ENCODE measurements around the gene BAZ1B. TPM values are rescaled to one million over a fixed set of nuclear protein-coding genes. Genes with fewer than 3 reads are reported as not detected.

Gene BAZ1B
- total RNA-seq, 1 experiment from 2014 or later, result 107 TPM

DNA sequence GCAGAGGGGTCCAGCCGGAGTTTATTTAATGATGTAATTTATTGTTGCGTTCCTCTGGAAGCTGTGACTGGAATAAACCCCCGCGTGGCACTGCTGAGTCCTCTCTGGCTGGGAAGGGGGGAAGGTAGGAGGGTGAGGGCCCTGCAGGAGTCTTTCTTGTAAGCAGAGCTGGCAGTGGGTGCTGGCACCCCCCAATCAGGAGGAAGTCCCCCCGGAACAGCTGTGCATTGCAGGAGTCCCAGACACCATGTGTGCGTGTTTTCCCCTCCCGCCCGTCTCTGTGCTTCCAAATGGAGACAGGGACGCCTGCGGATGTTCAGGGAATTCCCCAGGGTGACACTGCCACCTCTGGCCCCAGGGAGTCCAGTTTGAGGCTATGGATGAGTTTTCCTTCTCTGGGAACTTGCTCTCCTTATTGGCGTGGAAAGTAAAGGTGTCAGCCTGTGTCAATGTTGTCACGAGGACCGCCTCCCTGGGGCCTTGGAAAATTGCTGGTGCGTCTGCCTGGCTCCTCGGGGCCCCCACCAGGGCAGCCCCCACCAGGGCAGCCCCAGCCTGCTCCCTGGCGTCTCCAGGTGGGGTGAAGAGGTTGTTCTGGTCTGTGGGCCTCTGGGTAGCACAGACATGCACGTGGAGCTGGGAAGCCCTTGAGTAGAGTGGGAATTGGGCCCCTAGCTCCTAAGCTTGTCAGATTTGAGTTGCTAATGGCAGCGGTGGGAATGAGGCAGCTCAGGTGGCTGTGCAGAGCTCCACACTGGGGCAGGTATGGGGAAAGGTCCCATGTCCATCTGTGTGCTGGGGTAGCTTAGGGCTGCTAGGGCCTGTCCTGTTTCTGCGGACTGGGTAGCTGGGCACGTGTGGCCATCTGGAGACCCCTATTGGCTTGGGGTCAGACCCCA lies 85.8 kb downstream of the BAZ1B start:
- intact Hi-C loops (cut with micrococcal nuclease; ENCODE audit: unreplicated experiment), result loop anchor here (5.0 kb wide), 1 partner anchor 114 kb away; no protein-coding TSS in a partner anchor
- H3K36me3 ChIP-seq (ENCODE audit: control insufficient read depth, insufficient read depth, low read length), result no peaks in the 10 kb centered on the region
- no peak for TF ChIP-seq SIN3A (IDR thresholded peaks at IDR 0.05; ENCODE audit: borderline replicate concordance, insufficient read depth, low read depth, low read length)
- TF ChIP-seq POLR2AphosphoS5 (IDR thresholded peaks at IDR 0.05; ENCODE audit: low read depth, low read length), result no peak
- no peak for TF ChIP-seq TCF7L2 (IDR thresholded peaks at IDR 0.05; ENCODE audit: low read depth, low read length)
- TF ChIP-seq, protein P1, sequence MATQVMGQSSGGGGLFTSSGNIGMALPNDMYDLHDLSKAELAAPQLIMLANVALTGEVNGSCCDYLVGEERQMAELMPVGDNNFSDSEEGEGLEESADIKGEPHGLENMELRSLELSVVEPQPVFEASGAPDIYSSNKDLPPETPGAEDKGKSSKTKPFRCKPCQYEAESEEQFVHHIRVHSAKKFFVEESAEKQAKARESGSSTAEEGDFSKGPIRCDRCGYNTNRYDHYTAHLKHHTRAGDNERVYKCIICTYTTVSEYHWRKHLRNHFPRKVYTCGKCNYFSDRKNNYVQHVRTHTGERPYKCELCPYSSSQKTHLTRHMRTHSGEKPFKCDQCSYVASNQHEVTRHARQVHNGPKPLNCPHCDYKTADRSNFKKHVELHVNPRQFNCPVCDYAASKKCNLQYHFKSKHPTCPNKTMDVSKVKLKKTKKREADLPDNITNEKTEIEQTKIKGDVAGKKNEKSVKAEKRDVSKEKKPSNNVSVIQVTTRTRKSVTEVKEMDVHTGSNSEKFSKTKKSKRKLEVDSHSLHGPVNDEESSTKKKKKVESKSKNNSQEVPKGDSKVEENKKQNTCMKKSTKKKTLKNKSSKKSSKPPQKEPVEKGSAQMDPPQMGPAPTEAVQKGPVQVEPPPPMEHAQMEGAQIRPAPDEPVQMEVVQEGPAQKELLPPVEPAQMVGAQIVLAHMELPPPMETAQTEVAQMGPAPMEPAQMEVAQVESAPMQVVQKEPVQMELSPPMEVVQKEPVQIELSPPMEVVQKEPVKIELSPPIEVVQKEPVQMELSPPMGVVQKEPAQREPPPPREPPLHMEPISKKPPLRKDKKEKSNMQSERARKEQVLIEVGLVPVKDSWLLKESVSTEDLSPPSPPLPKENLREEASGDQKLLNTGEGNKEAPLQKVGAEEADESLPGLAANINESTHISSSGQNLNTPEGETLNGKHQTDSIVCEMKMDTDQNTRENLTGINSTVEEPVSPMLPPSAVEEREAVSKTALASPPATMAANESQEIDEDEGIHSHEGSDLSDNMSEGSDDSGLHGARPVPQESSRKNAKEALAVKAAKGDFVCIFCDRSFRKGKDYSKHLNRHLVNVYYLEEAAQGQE (IDR thresholded peaks at IDR 0.05; ENCODE audit: insufficient read depth in 1 of 2, low read depth in 2 of 2, low read length in 1 of 2), result no peak
- TF ChIP-seq, protein P2, sequence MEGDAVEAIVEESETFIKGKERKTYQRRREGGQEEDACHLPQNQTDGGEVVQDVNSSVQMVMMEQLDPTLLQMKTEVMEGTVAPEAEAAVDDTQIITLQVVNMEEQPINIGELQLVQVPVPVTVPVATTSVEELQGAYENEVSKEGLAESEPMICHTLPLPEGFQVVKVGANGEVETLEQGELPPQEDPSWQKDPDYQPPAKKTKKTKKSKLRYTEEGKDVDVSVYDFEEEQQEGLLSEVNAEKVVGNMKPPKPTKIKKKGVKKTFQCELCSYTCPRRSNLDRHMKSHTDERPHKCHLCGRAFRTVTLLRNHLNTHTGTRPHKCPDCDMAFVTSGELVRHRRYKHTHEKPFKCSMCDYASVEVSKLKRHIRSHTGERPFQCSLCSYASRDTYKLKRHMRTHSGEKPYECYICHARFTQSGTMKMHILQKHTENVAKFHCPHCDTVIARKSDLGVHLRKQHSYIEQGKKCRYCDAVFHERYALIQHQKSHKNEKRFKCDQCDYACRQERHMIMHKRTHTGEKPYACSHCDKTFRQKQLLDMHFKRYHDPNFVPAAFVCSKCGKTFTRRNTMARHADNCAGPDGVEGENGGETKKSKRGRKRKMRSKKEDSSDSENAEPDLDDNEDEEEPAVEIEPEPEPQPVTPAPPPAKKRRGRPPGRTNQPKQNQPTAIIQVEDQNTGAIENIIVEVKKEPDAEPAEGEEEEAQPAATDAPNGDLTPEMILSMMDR (IDR thresholded peaks at IDR 0.05), result no peak; the same call in 1 of the 2 replicates
- CTCF ChIA-PET, result interaction anchor here (1.1 kb wide), 1 partner anchor 112 kb away, joined by 3 read pairs; no protein-coding TSS in a partner anchor
- H3K27me3 ChIP-seq (ENCODE audit: control insufficient read depth, insufficient read depth, low read length), result no peaks in the 10 kb centered on the region
- H3K4me1 ChIP-seq (ENCODE audit: control insufficient read depth, insufficient read depth, low read length), result peaks cover 17% of the 10 kb centered on the region
- POLR2A ChIA-PET, result no interaction called here
- H3K9me3 ChIP-seq (ENCODE audit: control insufficient read depth, insufficient read depth, low read depth, low read length), result no peaks in the 10 kb centered on the region
- no peak for DNase-seq (ENCODE audit: low read depth, low spot score)
- no TSS peak for BruUV-seq (replicated peaks)
- in situ Hi-C loops (cut with HindIII; ENCODE audit: low pct_unique_long_range_greater_than_20kb, low sequenced_read_pairs), result no loop called here
- no peak overlapping the region for H3K27ac ChIP-seq (ENCODE audit: low read length)
- peak; percentile 51 for ATAC-seq
- H3K4me3 ChIP-seq (ENCODE audit: low read depth in 2 of 2, low read length in 2 of 2), result 0 out of 4 replicates have a peak overlapping the region, but pooled peaks of 1 of the 2 experiments have one; percentile 10

DNA sequence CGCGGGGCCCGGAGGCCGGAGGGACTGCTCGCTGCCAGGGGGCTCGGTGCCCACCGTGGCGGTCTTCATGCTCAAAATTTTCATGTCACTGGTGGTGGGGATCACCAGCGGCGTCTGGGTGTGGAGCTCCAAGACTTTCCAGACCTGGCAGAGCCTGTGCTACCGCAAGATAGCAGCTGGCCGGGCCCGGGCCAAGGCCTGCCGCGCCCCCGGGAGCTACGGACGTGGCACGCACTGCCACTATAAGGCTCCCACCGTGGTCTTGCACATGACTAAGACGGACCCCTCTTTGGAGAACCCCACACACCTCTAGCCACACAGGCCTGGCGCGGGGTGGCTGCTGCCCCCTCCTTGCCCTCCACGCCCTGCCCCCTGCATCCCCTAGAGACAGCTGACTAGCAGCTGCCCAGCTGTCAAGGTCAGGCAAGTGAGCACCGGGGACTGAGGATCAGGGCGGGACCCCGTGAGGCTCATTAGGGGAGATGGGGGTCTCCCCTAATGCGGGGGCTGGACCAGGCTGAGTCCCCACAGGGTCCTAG lies 86.6 kb downstream of the BAZ1B start:
- intact Hi-C loops (cut with micrococcal nuclease; ENCODE audit: unreplicated experiment) (loop anchor here (5.0 kb wide), 1 partner anchor 113 kb away; no protein-coding TSS in a partner anchor), in situ Hi-C loops (cut with HindIII; ENCODE audit: low pct_unique_long_range_greater_than_20kb, low sequenced_read_pairs) (no loop called here)
- Histone ChIP-seq H3K27me3 (ENCODE audit: control insufficient read depth, insufficient read depth, low read length) (no peaks in the 10 kb centered on the region), H3K36me3 (ENCODE audit: control insufficient read depth, insufficient read depth, low read length) (no peaks in the 10 kb centered on the region), H3K27ac (ENCODE audit: low read length) (no peak overlapping the region), H3K4me1 (ENCODE audit: control insufficient read depth, insufficient read depth, low read length) (peaks cover 17% of the 10 kb centered on the region), H3K4me3 (ENCODE audit: low read depth in 2 of 2, low read length in 2 of 2) (no peak overlapping the region), H3K9me3 (ENCODE audit: control insufficient read depth, insufficient read depth, low read depth, low read length) (no peaks in the 10 kb centered on the region)
- DNase-seq (ENCODE audit: low read depth, low spot score) (no peak), ATAC-seq (no peak)
- no peak for TF ChIP-seq POLR2AphosphoS5 (IDR thresholded peaks at IDR 0.05; ENCODE audit: low read depth, low read length)
- no peak for TF ChIP-seq SIN3A (IDR thresholded peaks at IDR 0.05; ENCODE audit: borderline replicate concordance, insufficient read depth, low read depth, low read length)
- TF ChIP-seq, protein P1 (IDR thresholded peaks at IDR 0.05; ENCODE audit: insufficient read depth in 1 of 2, low read depth in 2 of 2, low read length in 1 of 2), result no peak
- TF ChIP-seq, protein P2 (IDR thresholded peaks at IDR 0.05), result no peak
- TF ChIP-seq TCF7L2 (IDR thresholded peaks at IDR 0.05; ENCODE audit: low read depth, low read length), result no peak
- CTCF ChIA-PET, result interaction anchor here (0.5 kb wide), 1 partner anchor 83 kb away, joined by 3 read pairs; no protein-coding TSS in a partner anchor
- BruUV-seq (replicated peaks), result no TSS peak
- POLR2A ChIA-PET, result no interaction called here
